ENCODE data around the gene SPNS1. TPM values are rescaled to one million over a fixed set of nuclear protein-coding genes. Genes with fewer than 3 reads are reported as not detected.

The SPNS1 gene
- total RNA-seq, 1 donor from 2014 or later, result 39.8 TPM

GRCh38 chr16:29028457-29029167 is 54.0 kb downstream of the SPNS1 start:
- no peak for DNase-seq (ENCODE audit: low spot score)

- no peak for DNase-seq (ENCODE audit: low spot score)
Measured at GRCh38 chr16:29029168-29029994, 54.8 kb downstream of the SPNS1 start.

- no peak for DNase-seq (ENCODE audit: low spot score)
Measured at GRCh38 chr16:29030086-29030840, 55.7 kb downstream of the SPNS1 start.

Other genes starting within 250 kb of the SPNS1 start
- gene NPIPB9, start 223.0 kb upstream of the SPNS1 start, total RNA-seq, result not detected
- gene ATXN2L, start 151.8 kb upstream of the SPNS1 start, total RNA-seq, result 113 TPM
- gene TUFM, start 128.4 kb upstream of the SPNS1 start, total RNA-seq, result 163 TPM
- 88.1 TPM for gene SH2B1, start 110.9 kb upstream of the SPNS1 start, total RNA-seq
- 0.83 TPM for gene ATP2A1, start 96.3 kb upstream of the SPNS1 start, total RNA-seq
- gene RABEP2, start 49.5 kb upstream of the SPNS1 start, total RNA-seq, result 35.1 TPM
- 1.4 TPM for gene CD19, start 42.8 kb upstream of the SPNS1 start, total RNA-seq
- gene NFATC2IP, start 23.8 kb upstream of the SPNS1 start, total RNA-seq, result 39.2 TPM
- 14.3 TPM for gene LAT, start 10.3 kb downstream of the SPNS1 start, total RNA-seq